Ovary (tissue), 3 donors: Measurements from ENCODE around the gene PER1.

Source experiments
- EP300 ChIP-seq: sonication (generic); formaldehyde crosslinking; IDR thresholded peaks from one replicate; pipeline ENCODE4 v1.6.1; 2017; ENCODE audit warnings: antibody characterized with exemption
- POLR2A ChIP-seq: fragments of 450-650 bp; IDR thresholded peaks from one replicate; pipeline ENCODE4 v1.6.1; 2017; ENCODE audit warnings: antibody characterized with exemption, mild to moderate bottlenecking, moderate library complexity
- TF ChIP-seq, protein P1 (sequence below), 3 donors: fragments of 450-650 bp in 2 of 3; fragments of 200-600 bp in 1 of 3; IDR thresholded peaks; one replicate each; pipeline versions ENCODE4 v1.5.1 to v1.8.0; 2016 to 2022; ENCODE audit warnings: antibody characterized with exemption in 3 of 3, mild to moderate bottlenecking in 1 of 3
- donor health status: DM: no; HTN: no; CAD: no.

DNA sequence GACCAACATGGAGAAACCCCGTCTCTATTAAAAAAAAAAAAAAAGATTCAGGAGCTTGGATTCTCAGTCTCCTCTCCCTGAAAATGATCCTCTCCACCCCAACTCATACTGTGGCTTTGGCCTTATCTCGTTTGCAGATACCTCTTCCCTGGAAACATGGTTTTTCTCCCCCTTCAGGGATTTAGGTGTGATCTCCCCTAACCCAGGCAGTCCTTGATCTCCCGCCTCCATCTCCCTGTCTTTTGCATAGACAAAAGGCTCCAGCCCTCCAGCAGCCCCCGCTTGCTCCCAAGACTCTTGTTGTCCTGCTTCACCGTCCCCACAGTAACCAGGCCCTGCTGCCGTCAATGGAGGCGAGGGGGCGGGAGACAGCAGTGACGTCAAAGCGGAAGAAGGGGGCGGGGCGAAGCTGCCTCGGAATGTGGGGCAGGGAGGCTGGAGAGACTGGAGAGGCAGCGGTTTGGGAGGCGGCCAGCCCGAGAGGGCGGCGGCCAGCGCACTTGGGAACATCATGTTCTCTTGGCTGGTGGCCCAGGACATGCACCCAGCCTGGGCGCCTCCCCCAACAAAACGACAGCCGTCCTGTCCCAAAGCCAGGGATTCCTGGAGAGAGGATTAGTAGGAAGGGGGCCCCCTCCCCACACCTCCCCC lies 1.9 kb upstream of the PER1 start:
- TF ChIP-seq, protein P1, sequence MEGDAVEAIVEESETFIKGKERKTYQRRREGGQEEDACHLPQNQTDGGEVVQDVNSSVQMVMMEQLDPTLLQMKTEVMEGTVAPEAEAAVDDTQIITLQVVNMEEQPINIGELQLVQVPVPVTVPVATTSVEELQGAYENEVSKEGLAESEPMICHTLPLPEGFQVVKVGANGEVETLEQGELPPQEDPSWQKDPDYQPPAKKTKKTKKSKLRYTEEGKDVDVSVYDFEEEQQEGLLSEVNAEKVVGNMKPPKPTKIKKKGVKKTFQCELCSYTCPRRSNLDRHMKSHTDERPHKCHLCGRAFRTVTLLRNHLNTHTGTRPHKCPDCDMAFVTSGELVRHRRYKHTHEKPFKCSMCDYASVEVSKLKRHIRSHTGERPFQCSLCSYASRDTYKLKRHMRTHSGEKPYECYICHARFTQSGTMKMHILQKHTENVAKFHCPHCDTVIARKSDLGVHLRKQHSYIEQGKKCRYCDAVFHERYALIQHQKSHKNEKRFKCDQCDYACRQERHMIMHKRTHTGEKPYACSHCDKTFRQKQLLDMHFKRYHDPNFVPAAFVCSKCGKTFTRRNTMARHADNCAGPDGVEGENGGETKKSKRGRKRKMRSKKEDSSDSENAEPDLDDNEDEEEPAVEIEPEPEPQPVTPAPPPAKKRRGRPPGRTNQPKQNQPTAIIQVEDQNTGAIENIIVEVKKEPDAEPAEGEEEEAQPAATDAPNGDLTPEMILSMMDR (IDR thresholded peaks at IDR 0.05): no peak
- TF ChIP-seq POLR2A (peak; percentile 86), EP300 (peak; percentile 100)
